RKO (cell line): ENCODE results near the gene SV2C.
"Not testable (repeated sequence)": the region's sequence is repeated elsewhere in the genome, so short reads cannot be mapped to it uniquely, and the experiment has no call there.

Experiments used
- DNase-seq: peaks from one replicate; pipeline ENCODE4 v3.0.0-alpha.2; 2016; ENCODE audit warnings: low spot score

SV2C gene, protein sequence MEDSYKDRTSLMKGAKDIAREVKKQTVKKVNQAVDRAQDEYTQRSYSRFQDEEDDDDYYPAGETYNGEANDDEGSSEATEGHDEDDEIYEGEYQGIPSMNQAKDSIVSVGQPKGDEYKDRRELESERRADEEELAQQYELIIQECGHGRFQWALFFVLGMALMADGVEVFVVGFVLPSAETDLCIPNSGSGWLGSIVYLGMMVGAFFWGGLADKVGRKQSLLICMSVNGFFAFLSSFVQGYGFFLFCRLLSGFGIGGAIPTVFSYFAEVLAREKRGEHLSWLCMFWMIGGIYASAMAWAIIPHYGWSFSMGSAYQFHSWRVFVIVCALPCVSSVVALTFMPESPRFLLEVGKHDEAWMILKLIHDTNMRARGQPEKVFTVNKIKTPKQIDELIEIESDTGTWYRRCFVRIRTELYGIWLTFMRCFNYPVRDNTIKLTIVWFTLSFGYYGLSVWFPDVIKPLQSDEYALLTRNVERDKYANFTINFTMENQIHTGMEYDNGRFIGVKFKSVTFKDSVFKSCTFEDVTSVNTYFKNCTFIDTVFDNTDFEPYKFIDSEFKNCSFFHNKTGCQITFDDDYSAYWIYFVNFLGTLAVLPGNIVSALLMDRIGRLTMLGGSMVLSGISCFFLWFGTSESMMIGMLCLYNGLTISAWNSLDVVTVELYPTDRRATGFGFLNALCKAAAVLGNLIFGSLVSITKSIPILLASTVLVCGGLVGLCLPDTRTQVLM

GRCh38 chr5:76082772-76083554 is at the start of gene SV2C:
SV2C (plus strand) TSS chr5:76083383; CDS start chr5:76131751, 48,368 bp downstream.
- no peak for DNase-seq

DNA sequence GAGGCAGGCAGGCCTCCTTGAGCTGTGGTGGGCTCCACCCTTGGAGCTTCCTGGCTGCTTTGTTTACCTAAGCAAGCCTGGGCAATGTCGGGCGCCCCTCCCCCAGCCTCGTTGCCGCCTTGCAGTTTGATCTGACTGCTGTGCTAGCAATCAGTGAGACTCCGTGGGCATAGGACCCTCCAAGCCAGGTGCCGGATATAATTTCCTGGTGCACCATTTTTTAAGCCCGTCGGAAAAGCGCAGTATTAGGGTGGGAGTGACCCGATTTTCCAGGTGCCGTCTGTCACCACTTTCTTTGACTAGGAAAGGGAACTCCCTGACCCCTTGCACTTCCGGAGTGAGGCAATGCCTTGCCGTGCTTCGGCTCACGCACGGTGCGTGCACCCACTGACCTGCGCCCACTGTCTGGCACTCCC is 45.4 kb upstream of the SV2C start:
- not testable (repeated sequence) for DNase-seq

DNA sequence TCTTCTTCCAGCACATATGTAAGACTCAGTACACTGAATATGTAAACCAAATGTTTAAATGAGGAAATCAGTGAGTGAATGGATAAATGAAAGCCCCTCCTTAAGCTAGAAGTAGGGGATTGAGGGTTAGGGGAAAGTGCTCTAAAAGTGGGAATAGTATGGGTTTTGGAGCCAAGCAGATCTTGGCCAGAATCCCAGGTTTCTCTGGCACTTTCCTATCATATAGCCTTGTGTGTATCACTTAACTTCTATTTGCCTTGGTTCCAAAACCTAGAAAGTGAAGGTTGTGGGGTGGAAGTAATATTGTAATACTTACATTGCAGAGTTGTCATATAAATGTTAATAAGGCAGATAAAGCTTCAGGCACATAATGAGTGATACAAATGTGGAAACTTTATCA is 45.0 kb upstream of the SV2C start:
- DNase-seq, result no peak

DNA sequence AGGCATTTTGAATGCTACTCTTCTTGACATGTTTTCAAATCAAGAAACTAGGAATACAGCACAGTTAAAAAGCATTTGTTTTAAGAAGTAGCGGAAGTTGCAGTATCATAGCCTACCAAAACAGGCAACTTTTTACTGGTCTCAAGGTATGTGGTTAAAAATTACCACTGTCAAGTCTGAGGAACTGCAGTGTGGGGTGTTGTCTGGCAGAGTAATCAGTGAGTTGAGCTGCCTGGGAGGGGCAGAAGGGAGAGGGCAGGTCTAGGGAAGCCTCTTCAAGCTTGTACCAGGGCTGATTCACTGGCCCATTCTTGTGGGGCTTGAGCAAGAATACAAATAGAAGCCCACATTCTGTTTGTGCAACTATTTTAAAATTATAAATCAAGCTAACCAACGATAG is 42.4 kb upstream of the SV2C start:
- DNase-seq, result no peak

GRCh38 chr5:76041863-76042262 is 41.3 kb upstream of the SV2C start:
- DNase-seq, result peak; percentile 19

DNA sequence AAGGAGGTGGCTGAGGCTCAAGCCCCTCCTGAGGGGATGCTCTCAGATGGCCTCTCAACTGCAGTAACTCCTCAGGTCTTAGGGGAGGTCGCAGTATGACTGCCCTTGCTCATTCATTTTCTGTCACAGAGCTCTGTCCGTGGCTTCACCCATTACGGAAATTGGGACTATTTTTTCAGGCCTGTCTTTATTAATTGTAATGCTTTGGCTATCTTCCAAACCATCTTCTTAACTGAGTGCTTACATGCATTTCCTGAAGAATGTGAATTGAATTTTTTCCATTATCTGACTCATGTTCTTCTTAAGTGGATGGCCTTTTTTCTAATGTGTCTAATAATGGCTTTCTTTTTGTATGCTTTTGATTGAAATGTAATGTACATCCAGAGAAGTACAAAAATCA is 36.4 kb upstream of the SV2C start:
- DNase-seq, result no peak

DNA sequence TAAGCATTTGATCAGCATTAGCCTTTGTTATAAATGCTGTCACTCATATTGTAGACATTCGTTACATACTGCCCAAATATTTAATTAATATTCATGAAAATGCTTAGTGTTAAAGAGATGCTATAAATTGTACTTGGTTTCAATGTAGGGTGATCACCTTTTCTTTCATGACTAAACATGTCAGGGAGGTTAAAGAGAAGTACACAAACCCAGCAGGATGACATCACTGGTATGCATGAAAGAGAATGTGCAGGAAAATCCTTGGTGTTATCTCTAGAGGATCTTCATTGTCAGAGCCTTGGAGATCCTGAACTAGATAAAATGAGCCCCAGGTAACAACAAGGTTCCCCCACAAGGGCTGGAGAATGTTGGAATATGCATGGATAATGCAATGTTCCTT is 33.0 kb upstream of the SV2C start:
- DNase-seq, result no peak

GRCh38 chr5:76062502-76063041 is 20.6 kb upstream of the SV2C start:
- no peak for DNase-seq

DNA sequence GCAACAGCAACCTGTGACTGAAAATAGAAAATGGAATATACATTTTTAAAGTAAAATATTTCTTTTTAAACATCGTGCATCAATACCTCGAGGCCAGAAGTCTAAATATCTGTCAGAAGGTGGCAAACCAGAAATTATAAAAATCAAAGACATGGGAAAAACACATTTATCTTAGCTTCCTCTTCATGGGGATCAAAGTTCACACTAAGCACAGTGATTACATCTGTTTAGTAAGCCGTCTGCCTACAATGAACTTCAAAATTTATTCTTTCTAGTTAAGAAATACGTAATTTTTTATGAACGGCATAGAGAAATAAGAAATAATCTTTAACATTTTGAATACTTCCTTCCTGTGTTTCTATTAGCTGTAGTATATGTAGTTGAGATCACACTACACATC is 17.9 kb upstream of the SV2C start:
- DNase-seq, result no peak

DNA sequence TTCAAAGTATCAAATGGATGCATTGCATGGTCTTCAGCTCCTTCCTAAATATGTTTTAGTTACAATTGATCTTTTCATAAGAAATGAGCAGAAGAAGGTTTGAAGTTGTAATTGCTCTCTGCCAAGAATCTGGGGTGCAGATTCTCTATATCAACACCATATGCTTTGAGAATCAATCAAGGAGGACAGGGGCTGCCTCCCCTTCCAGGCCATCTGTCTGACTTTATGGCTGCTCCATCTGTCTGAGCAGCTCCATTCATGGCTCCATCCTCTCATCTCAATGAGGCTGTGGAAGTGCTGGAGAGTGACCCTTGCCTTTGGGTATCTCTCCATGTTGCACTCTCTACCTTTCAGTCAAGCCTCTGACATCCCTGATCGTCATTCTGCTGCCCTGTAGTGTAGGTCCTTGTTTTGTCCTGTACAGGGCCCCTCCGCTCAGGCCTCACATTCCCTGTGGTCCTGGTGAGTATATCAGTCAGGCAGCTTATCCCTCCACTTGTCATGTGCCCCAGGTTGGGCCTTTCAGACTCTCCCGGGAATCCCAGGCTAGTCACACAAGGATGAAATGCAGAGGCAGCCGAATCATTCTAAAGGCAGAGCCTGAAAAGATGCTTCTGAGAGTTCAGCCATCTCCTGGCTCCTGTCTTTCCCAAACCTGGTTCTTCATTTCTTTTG is 14.0 kb upstream of the SV2C start:
- no peak for DNase-seq

DNA sequence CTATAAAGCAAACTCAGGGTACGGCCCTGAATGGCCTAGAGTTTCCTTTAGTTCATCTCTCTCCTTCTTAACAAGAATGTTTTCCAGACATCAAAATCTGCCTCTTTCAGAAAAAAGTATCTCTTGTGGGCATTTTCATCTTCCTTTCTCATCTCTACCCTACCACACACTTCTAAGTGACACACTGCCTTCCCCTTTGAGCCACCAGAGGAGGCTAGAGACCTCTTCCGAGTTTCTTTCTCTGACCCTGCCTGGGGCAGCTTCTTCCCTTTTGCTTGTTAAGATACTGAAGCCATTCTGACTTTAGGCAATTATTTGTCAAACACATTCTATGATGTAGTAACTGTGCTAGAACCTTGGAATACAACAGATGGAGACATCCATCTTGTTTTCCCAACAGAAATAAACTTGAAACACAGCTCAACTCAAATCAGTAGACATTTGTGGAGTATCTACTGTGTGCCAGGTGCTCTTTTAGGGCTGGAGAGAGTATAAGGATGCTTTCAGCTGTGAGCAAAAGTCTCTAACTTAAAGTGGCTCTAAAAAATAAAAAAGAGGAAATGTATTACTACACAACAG is 8.6 kb upstream of the SV2C start:
- DNase-seq, result no peak

DNA sequence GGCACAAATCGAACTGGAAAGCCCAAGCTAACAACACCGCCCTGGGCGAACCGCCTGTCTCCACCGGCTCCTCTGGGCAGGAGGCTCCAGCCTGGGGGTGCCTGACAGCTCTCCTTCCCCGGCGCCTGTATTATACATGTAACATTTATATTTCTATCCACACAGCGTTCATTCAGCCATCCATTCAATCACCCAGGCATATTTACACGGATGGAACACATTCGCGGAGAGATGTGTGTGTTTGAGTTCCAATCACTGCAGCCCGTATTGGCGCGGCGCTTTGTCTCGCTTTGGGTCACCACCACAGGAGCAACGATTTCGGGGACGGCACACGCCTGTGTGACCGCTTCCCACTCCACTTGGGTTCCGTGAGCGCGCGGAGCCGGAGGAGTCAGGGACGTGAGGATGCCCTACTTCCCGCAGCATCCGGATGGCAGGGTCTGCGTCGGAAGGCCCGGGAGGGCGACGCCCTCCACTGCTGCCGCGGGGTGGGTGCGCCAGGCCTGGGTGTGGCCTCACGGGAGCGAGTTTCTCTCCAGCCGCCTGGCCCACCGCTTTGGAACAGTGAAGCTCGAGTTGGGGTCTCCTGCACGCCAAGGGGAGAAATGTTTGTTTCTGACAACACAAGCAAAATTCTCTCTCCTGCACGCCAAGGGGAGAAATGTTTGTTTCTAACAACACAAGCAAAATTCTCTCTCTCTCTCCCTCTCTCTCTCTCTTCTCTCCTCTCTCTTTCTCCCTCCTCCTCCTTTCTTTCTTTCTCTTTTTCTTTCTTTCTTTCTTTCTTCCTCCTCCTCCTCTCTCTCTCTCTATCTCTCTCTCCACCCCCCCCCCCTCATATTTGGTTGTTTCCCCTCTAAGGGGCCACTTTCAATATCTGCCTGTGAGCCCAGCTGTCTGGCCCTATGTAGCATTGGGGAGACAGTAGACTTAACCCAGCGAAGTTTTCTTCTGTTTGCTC is 1.1 kb upstream of the SV2C start:
- DNase-seq, result no peak

- no peak for DNase-seq
Measured at GRCh38 chr5:76083555-76084495, 642 bp downstream of the SV2C start.

DNA sequence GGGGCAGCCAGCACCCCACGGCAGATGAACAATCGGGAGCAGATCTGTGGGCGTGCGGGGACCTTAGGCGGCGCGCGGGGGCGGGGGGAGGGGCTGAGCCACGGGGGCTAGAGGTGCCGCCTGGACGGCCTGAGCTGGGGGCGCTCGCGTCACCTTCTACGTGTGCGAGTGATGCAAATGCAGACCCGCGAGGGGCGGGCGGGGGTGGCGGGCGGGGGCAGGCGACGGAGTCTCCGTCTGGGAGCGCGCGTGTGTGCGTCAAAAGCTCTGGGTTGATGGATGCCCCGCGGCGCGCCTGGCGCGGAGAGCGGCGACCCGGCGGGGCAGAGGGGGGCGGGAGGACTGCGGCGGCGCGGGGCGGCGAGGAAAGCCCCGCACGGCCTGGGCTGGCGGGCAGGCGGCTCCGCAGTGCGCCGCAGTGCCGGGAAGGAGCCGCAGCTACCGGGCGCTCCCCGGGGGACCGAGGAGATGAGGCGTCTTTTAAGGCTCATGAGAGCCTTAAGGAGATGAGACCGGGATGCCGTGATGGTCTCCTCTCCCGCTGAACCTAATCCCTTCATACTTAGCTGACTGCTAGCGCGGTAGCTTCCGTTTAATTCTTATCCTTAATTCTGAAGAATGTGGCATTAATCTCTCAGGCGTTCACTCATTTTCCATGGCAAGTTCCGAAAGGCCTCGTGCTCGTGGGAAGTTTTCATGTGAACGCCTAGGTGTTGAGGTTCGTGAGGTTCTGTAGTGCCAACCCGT is 1.5 kb downstream of the SV2C start:
- no peak for DNase-seq

DNA sequence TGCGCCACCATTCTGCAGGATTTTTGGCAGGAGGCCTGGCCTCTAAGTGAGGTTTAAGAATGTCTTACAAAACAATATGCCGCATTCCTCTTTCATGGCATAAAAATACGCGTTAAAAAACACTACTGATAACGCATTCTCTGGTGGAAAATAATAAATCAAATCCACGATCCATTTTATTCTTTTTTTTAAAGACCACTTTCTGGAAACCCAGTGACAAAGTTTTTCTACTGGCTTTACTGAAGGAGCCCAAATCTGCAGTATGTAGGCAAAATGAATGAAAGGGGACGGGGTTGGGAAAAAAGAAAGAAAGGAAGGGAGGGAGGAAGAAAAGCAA is 2.0 kb downstream of the SV2C start:
- no peak for DNase-seq

- DNase-seq, result no peak
Measured at GRCh38 chr5:76086095-76086494, 2.9 kb downstream of the SV2C start.

DNA sequence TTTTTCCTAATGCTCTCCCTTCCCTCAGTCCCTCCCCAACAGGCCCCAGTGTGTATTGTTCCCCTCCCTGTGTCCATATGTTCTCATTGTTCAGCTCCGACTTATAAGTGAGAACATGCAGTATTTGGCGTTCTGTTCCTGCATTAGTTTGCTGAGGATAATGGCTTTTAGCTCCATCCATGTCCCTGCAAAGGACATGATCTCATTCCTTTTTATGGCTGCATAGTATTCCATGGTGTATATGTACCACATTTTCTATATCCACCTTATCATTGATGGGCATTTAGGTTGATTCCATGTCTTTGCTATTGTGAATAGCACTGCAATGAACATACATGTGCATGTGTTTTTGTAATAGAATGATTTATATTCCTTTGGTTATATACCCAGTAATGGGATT is 6.0 kb downstream of the SV2C start:
- not testable (repeated sequence) for DNase-seq

- no peak for DNase-seq
Measured at GRCh38 chr5:76091351-76091750, 8.2 kb downstream of the SV2C start.

DNA sequence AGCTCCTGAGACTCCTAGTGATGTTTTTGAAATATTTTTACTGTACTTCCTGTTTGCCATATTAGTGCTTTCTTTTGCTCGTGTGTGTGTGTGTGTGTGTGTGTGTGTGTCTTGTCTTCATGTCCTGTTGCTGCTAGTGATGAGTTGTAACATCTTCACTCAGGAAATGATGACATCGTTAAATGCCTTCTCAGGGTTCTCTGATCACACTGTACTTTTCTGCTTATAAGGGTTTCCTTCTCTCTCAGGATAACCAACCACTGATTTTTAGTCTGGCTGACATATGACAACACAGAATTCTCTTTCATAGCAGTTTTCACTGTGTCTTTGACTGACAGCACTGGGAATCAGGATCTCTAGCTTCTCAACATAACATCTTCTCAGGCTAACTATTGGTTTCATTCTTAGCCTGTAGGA is 16.1 kb downstream of the SV2C start:
- no peak for DNase-seq
